Measurements from ENCODE around the gene BICD1. TPM values are rescaled to one million over a fixed set of nuclear protein-coding genes. Genes with fewer than 3 reads are reported as not detected.

Gene BICD1
- total RNA-seq, 1 experiment from 2014 or later = 21.1 TPM

GRCh38 chr12:32281098-32281497, 174.5 kb downstream of the BICD1 start:
- DNase-seq (ENCODE audit: low spot score) = no peak

GRCh38 chr12:32284561-32284960, 177.9 kb downstream of the BICD1 start:
- no peak for DNase-seq (ENCODE audit: low spot score)

GRCh38 chr12:32285021-32285420, 178.4 kb downstream of the BICD1 start:
- DNase-seq (ENCODE audit: low spot score) = no peak

GRCh38 chr12:32285489-32285888, 178.8 kb downstream of the BICD1 start:
- no peak for DNase-seq (ENCODE audit: low spot score)

- DNase-seq (ENCODE audit: low spot score) = peak; percentile 71
Measured at GRCh38 chr12:32290411-32290810, 183.8 kb downstream of the BICD1 start.

- DNase-seq (ENCODE audit: low spot score) = no peak
Measured at GRCh38 chr12:32292151-32292550, 185.5 kb downstream of the BICD1 start.

DNA sequence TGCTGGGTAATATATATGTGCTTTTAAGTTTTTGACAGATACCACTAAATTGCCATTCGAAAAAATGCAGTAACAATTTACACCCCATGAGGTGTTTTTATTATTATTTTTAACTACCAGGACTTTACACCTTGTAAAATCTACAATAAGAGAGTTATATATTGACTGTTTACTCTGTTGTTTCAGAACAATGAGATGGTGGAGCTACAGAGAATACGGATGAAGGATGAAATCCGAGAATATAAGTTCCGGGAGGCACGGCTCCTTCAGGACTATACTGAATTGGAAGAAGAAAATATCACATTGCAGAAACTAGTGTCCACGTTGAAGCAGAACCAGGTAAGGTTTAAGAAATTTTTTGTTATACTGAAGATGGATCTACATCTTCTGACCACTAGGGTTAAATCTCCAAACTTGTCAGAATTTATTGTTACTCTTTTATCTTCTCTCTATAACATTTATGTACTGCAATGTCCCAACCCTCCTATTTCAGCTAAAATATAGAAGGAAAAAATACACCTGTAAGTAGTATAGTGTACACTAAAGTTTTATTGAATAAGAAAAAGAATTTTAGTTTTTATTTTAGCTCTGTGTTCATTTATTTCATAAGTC, 187.3 kb downstream of the BICD1 start:
- DNase-seq (ENCODE audit: low spot score) = no peak

DNA sequence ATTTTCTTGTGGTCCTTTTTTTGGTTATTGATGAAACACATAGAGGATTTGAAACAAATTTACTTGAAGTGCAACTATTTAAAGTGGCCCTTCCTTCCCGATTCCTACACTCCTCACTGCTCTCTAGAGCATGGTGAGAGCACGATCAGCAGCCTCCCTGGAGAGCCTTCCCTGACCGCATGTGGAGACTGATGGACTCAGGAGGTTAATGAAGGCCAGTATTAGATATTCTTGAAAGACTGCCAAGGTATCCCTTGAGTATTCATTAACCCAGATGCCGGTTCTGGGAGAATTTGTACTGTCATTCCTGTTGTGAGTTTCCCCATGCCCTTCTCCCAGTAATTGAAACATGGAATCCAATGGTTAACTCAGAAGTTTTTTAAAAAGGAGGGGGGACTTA, 189.9 kb downstream of the BICD1 start:
- peak; percentile 84 for DNase-seq (ENCODE audit: low spot score)

DNA sequence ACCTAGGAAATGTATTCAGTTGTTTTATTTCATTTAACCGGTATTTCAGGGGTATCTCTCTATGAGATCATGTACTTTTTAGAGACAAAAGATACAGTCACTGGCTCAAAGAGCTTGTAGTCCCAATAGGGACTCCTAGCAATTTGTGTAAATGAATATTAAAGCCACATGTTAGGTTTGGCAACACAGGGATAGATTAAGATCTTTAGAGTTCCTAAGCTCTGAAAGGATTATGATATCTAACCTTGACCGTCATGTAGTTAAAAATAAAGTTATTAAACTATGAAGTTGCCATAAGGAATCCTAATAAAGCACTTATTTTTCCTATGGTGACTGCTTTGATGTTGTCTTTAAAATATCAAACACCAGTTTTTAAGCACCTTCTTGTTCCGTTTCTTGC, 192.3 kb downstream of the BICD1 start:
- no peak for DNase-seq (ENCODE audit: low spot score)

DNA sequence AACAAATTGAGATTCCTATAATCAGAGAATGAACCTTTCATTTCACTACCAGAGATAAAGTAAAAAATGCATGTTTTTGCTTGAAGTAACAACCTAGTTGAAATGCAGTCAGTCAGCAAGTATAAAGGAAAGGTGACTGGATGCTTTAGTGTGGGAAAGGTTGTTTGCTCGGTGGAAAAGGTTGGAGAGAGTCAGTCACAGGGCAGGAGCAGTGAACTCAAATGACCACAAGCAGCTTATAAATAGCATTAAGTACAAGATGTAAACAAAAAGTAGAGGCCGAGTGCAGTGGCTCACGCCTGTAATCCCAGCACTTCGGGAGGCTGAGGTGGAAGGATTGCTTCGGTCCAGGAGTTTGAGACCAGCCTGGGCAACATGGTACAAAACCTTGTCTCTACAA, 194.6 kb downstream of the BICD1 start:
- no peak for DNase-seq (ENCODE audit: low spot score)

DNA sequence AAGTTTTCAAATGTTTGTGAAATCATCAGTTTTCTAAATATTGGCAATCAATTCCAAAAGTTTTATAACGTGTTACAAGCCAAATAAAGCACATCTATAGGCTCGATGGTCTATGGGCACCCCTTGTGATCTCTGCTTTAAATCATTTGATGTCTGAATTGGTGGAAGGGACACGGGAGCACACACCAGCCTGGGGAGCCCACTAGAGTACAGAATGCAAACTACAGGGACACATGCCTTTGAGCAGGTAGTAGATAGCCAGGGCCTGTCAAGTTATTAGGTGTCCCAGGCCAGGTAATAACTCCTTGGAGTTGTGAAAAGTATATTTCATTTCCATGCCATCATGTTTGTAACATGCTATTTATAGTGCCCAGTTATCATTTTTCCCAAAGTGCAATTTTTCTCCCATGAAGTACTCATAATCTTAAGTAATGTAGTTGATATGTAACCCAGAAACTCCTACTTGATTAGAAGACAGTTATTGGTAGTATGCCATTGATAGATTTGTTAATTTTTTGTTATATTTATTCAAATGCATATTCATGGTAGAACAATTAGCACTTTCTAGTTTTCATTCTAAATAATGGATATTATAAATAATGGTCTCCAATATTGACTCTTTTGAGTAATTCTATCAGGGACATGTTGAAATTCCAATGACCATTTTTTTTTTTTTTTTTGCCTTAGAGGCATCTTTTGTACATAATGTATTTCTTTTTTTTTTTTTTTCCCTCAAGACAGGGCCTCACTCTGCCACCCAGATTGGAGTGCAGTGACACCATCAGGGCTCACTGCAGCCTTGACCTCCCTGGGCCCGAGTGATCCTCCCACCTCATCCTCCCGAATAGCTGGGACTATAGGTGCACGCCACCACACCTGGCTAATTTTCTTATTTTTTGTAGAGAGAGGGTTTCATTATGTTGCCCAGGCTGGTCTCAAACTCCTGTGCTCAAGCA, 195.8 kb downstream of the BICD1 start:
- DNase-seq (ENCODE audit: low spot score) = peak; percentile 66

GRCh38 chr12:32303174-32303549, 196.5 kb downstream of the BICD1 start:
- DNase-seq (ENCODE audit: low spot score) = no peak

GRCh38 chr12:32305163-32305562, 198.5 kb downstream of the BICD1 start:
- DNase-seq (ENCODE audit: low spot score) = peak; percentile 88

GRCh38 chr12:32307326-32307725, 200.7 kb downstream of the BICD1 start:
- no peak for DNase-seq (ENCODE audit: low spot score)

DNA sequence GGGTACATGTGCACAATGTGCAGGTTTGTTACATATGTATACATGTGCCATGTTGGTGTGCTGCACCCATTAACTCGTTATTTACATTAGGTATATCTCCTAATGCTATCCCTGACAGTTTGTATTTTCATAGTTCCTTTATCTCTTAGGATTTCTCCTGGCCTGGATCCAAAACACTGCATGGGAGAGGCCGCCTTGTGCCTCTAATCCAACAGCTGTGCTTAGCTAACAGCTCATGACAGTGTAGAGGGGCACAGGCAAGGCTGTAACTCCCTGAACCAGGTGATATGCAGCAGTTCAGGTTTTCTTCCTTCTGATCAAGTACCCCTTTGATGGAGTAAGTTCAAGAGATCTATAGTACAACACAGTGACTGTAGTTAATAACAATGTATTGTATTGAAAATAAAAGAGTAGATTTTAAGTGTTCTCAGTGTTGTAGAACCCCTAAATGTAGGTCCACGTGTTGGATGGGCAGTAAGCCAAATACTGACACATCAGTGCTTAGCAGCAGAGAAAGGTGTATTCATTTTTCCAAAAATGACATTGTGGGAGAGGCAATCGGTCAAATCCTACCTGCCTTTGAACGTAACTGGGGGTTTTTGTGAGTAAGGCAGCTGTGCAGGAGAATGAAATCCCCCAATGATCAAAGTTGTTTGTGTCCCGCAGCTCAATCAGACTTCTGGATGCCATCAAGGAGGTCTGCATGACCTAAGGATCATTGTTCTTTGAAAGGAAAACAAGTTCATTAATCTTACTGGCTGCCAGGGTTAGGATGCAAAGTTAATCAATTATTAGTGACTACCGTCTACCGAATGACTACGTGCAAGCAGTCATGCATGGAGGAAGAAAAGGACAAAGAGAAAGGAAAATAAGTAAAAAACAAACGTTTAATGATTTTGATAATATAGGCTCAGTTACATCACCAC, 203.4 kb downstream of the BICD1 start:
- DNase-seq (ENCODE audit: low spot score) = no peak

GRCh38 chr12:32312049-32312670, 205.5 kb downstream of the BICD1 start:
- DNase-seq (ENCODE audit: low spot score) = peak; percentile 71

GRCh38 chr12:32322354-32322753, 215.7 kb downstream of the BICD1 start:
- DNase-seq (ENCODE audit: low spot score) = no peak

- DNase-seq (ENCODE audit: low spot score) = no peak
Measured at GRCh38 chr12:32331133-32331532, 224.5 kb downstream of the BICD1 start.

GRCh38 chr12:32332446-32332845, 225.8 kb downstream of the BICD1 start:
- no peak for DNase-seq (ENCODE audit: low spot score)

DNA sequence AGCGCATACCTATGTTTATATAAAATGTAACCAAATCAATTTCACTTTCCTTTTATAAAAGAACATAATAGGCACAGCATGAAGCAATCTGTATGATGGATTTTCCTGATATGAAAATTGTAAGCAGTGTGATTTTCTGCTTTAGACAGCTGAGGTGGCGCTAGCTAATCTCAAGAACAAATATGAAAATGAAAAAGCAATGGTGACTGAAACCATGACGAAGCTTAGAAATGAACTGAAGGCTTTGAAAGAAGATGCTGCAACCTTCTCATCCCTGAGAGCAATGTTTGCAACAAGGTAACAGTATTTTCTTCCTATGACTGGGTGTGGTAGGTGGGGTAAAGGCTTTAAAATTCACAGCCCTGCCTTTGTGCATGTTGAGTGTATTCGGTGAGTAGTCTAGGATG, 227.7 kb downstream of the BICD1 start:
- DNase-seq (ENCODE audit: low spot score) = no peak

DNA sequence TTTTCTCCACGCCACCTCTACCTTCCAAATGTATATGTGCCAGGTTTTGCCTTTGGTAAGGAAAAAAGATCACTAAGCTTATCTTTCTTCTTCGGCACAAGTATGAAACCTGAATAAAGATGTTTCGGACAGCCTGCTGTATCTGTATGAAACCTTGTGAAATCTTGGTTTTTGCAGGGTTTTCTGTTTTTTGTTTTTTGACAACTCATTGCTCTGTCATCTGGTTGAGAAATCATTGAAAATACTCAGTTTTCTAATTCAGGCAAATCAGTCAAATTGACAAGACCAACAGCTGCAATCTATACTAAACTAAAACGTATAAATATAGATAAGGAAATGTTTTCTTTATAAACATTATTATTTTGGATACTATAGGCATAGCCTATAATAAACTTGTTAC, 229.6 kb downstream of the BICD1 start:
- DNase-seq (ENCODE audit: low spot score) = no peak
